GM12878 (cell line): Measurements from ENCODE around the gene ZNF888. TPM values are rescaled to one million over a fixed set of nuclear protein-coding genes. Genes with fewer than 3 reads are reported as not detected.

Source experiments
- ETV6 ChIP-seq, 2 experiments: fragments of 450-650 bp in 1 of 2; IDR thresholded peaks in 1 of 2; conservative IDR thresholded peaks in 1 of 2; 2 replicates each; pipeline ENCODE4 v1.6.1; 2014; ENCODE audit warnings: antibody characterized with exemption in 1 of 2, borderline replicate concordance in 1 of 2, low read depth in 1 of 2, mild to moderate bottlenecking in 1 of 2, moderate library complexity in 1 of 2
- PAX5 ChIP-seq: IDR thresholded peaks from 2 replicates; pipeline ENCODE4 v1.6.1; 2011; ENCODE audit warnings: low read depth, low read length, borderline replicate concordance
- YBX1 ChIP-seq: fragments of 450-650 bp; IDR thresholded peaks from 2 replicates; pipeline ENCODE4 v1.6.1; 2016; ENCODE audit warnings: antibody characterized with exemption
- ZNF274 ChIP-seq: IDR thresholded peaks from one replicate; pipeline ENCODE4 v1.8.0; 2011; ENCODE audit not compliant: insufficient read length, insufficient read depth
- ZNF384 ChIP-seq: IDR thresholded peaks from 2 replicates; pipeline ENCODE4 v1.6.1; 2012; ENCODE audit warnings: low read depth, mild to moderate bottlenecking, low read length, improper control_type of control experiment, borderline replicate concordance
- polyA plus RNA-seq, 11 experiments: library from polyadenylated mRNA; depleted of rRNA in 4 of 11; unstranded in 6 of 11; stranded (reverse) in 5 of 11; fragments of >200 nt; fragmentation: Nextera tagmentation in 4 of 11; fragmentation: Illumina TruSeq in 1 of 11; extraction: Ambion mirVana in 4 of 11; extraction: Trizol in 1 of 11; gene quantifications; 1 replicate in 1 of 11; 2 replicates in 10 of 11; pipeline versions ENCODE4 v1.2.1 to v1.2.3, GENCODE V29; 2011 to 2016; ENCODE audit warnings: inconsistent platforms in 2 of 11, missing spikeins in 2 of 11, low read depth in 1 of 11
- total RNA-seq, 4 experiments: library from RNA; depleted of rRNA in 3 of 4; stranded (reverse); fragments of >200 nt in 3 of 4; fragmentation: Illumina TruSeq in 1 of 4; extraction: Trizol in 1 of 4; gene quantifications; 2 replicates each; pipeline versions ENCODE4 v1.2.1 to v1.2.3, GENCODE V29; 2013 to 2021
- TF ChIP-seq, protein P1 (sequence below): fragments of 150-350 bp; IDR thresholded peaks from 2 replicates; pipeline ENCODE4 v1.6.1; 2016; ENCODE audit warnings: low read depth, low read length
- TF ChIP-seq, protein P2 (sequence below), 3 experiments: IDR thresholded peaks in 2 of 3; conservative IDR thresholded peaks in 1 of 3; 2 replicates each; pipeline ENCODE4 v1.5.1; 2011; ENCODE audit warnings: low read depth in 3 of 3, low read length in 3 of 3, mild to moderate bottlenecking in 3 of 3, control low read depth in 2 of 3, moderate library complexity in 2 of 3, inconsistent platforms in 1 of 3, mixed read lengths in 1 of 3; ENCODE audit not compliant: control insufficient read depth in 2 of 3, insufficient read depth in 1 of 3; ENCODE audit errors: extremely low read depth in 1 of 3
- TF ChIP-seq, protein P3 (sequence below): IDR thresholded peaks from 2 replicates; pipeline ENCODE4 v1.6.1; 2011; ENCODE audit warnings: low read depth, low read length, improper control_type of control experiment, borderline replicate concordance
- TF ChIP-seq, protein P4 (sequence below): fragments of 450-650 bp; IDR thresholded peaks from 2 replicates; pipeline ENCODE4 v1.6.1; 2017; ENCODE audit warnings: mild to moderate bottlenecking, moderate library complexity

The ZNF888 gene
- total and polyA plus RNA-seq, 10 of the 15 experiments (the other 5 are each of a cell fraction or from before 2014, with no cell fraction given), result 0.26 to 4.3 (median 2.7) TPM

DNA sequence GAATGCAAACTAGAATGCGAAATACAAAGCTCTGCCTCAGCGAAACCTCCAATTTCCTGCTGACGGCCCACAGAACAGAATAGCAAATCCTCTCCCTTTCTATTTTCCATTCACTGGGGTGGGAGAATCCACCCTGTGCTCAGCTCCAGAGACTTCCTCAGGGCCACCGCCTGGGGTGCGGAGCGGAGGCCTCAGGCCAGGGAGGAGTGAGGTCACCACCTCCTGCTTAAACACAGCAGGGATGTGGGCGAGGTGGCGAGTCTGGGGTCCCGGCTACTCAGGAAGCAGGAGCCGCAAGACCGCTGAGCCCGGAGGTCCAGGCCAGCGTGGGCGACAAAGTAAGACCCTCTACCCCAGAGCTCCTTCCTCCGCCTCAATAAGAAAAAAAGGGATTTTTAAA lies 25.1 kb downstream of the ZNF888 start (continued):
- TF ChIP-seq, protein P1, sequence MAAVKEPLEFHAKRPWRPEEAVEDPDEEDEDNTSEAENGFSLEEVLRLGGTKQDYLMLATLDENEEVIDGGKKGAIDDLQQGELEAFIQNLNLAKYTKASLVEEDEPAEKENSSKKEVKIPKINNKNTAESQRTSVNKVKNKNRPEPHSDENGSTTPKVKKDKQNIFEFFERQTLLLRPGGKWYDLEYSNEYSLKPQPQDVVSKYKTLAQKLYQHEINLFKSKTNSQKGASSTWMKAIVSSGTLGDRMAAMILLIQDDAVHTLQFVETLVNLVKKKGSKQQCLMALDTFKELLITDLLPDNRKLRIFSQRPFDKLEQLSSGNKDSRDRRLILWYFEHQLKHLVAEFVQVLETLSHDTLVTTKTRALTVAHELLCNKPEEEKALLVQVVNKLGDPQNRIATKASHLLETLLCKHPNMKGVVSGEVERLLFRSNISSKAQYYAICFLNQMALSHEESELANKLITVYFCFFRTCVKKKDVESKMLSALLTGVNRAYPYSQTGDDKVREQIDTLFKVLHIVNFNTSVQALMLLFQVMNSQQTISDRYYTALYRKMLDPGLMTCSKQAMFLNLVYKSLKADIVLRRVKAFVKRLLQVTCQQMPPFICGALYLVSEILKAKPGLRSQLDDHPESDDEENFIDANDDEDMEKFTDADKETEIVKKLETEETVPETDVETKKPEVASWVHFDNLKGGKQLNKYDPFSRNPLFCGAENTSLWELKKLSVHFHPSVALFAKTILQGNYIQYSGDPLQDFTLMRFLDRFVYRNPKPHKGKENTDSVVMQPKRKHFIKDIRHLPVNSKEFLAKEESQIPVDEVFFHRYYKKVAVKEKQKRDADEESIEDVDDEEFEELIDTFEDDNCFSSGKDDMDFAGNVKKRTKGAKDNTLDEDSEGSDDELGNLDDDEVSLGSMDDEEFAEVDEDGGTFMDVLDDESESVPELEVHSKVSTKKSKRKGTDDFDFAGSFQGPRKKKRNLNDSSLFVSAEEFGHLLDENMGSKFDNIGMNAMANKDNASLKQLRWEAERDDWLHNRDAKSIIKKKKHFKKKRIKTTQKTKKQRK, result no peak
- no peak for TF ChIP-seq PAX5
- TF ChIP-seq, protein P2, sequence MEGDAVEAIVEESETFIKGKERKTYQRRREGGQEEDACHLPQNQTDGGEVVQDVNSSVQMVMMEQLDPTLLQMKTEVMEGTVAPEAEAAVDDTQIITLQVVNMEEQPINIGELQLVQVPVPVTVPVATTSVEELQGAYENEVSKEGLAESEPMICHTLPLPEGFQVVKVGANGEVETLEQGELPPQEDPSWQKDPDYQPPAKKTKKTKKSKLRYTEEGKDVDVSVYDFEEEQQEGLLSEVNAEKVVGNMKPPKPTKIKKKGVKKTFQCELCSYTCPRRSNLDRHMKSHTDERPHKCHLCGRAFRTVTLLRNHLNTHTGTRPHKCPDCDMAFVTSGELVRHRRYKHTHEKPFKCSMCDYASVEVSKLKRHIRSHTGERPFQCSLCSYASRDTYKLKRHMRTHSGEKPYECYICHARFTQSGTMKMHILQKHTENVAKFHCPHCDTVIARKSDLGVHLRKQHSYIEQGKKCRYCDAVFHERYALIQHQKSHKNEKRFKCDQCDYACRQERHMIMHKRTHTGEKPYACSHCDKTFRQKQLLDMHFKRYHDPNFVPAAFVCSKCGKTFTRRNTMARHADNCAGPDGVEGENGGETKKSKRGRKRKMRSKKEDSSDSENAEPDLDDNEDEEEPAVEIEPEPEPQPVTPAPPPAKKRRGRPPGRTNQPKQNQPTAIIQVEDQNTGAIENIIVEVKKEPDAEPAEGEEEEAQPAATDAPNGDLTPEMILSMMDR (IDR thresholded peaks at IDR 0.05 in 2 of 3, conservative IDR thresholded peaks at IDR 0.05 in 1 of 3; ENCODE audit: control insufficient read depth in 2 of 3, extremely low read depth in 1 of 3, insufficient read depth in 1 of 3, low read depth in 3 of 3, low read length in 3 of 3), result no peak
- TF ChIP-seq, protein P3, sequence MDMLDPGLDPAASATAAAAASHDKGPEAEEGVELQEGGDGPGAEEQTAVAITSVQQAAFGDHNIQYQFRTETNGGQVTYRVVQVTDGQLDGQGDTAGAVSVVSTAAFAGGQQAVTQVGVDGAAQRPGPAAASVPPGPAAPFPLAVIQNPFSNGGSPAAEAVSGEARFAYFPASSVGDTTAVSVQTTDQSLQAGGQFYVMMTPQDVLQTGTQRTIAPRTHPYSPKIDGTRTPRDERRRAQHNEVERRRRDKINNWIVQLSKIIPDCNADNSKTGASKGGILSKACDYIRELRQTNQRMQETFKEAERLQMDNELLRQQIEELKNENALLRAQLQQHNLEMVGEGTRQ, result no peak
- TF ChIP-seq ZNF274, result no peak
- no peak for TF ChIP-seq YBX1
- TF ChIP-seq ETV6 (conservative IDR thresholded peaks at IDR 0.05 in 1 of 2, IDR thresholded peaks at IDR 0.05 in 1 of 2; ENCODE audit: borderline replicate concordance in 1 of 2, low read depth in 1 of 2), result no peak
- TF ChIP-seq, protein P4, sequence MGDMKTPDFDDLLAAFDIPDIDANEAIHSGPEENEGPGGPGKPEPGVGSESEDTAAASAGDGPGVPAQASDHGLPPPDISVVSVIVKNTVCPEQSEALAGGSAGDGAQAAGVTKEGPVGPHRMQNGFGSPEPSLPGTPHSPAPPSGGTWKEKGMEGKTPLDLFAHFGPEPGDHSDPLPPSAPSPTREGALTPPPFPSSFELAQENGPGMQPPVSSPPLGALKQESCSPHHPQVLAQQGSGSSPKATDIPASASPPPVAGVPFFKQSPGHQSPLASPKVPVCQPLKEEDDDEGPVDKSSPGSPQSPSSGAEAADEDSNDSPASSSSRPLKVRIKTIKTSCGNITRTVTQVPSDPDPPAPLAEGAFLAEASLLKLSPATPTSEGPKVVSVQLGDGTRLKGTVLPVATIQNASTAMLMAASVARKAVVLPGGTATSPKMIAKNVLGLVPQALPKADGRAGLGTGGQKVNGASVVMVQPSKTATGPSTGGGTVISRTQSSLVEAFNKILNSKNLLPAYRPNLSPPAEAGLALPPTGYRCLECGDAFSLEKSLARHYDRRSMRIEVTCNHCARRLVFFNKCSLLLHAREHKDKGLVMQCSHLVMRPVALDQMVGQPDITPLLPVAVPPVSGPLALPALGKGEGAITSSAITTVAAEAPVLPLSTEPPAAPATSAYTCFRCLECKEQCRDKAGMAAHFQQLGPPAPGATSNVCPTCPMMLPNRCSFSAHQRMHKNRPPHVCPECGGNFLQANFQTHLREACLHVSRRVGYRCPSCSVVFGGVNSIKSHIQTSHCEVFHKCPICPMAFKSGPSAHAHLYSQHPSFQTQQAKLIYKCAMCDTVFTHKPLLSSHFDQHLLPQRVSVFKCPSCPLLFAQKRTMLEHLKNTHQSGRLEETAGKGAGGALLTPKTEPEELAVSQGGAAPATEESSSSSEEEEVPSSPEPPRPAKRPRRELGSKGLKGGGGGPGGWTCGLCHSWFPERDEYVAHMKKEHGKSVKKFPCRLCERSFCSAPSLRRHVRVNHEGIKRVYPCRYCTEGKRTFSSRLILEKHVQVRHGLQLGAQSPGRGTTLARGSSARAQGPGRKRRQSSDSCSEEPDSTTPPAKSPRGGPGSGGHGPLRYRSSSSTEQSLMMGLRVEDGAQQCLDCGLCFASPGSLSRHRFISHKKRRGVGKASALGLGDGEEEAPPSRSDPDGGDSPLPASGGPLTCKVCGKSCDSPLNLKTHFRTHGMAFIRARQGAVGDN, result no peak
- TF ChIP-seq ZNF384, result no peak
